ENCODE measurements around the gene CERS5. TPM values are rescaled to one million over a fixed set of nuclear protein-coding genes. Genes with fewer than 3 reads are reported as not detected.

Gene CERS5
- total and polyA plus RNA-seq, 10 of the 15 experiments (the other 5 are each of a cell fraction or from before 2014, with no cell fraction given), result 6.8 to 50.1 (median 31.8) TPM

DNA sequence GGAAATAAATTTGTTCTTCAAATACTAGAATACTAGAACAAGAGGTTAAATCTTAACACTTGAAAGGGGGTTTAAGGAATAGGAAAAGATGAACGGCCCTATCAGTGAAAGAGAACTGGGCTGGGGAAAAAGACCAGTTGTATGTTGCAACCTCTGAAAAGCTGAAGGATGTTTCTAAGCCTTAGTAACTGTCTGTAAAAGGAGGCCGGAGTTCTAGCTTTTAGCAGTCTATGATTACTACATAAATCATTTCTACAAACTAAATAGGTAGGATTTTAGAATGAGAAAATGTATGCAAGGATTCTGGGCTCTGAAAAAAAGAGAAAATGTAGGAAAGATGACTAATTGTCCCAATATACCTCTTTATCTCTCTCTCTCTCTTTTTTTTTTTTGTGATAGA, 4.9 kb downstream of the CERS5 start:
- WGBS (ENCODE audit: insufficient coverage, insufficient replicate concordance, low lambda C conversion rate, missing lambda C conversion rate), result 94% methylated on average over 2 of the region's 2 CpGs
- FAIRE-seq, result no peak
- TF ChIP-seq, protein P1, sequence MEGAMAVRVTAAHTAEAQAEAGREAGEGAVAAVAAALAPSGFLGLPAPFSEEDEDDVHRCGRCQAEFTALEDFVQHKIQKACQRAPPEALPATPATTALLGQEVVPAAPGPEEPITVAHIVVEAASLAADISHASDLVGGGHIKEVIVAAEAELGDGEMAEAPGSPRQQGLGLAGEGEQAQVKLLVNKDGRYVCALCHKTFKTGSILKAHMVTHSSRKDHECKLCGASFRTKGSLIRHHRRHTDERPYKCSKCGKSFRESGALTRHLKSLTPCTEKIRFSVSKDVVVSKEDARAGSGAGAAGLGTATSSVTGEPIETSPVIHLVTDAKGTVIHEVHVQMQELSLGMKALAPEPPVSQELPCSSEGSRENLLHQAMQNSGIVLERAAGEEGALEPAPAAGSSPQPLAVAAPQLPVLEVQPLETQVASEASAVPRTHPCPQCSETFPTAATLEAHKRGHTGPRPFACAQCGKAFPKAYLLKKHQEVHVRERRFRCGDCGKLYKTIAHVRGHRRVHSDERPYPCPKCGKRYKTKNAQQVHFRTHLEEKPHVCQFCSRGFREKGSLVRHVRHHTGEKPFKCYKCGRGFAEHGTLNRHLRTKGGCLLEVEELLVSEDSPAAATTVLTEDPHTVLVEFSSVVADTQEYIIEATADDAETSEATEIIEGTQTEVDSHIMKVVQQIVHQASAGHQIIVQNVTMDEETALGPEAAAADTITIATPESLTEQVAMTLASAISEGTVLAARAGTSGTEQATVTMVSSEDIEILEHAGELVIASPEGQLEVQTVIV (IDR thresholded peaks at IDR 0.05; ENCODE audit: borderline replicate concordance, partially characterized antibody), result no peak
- TF ChIP-seq PBX3 (IDR thresholded peaks at IDR 0.05; ENCODE audit: insufficient replicate concordance, low read depth, low read length), result no peak
- TF ChIP-seq, protein P2, sequence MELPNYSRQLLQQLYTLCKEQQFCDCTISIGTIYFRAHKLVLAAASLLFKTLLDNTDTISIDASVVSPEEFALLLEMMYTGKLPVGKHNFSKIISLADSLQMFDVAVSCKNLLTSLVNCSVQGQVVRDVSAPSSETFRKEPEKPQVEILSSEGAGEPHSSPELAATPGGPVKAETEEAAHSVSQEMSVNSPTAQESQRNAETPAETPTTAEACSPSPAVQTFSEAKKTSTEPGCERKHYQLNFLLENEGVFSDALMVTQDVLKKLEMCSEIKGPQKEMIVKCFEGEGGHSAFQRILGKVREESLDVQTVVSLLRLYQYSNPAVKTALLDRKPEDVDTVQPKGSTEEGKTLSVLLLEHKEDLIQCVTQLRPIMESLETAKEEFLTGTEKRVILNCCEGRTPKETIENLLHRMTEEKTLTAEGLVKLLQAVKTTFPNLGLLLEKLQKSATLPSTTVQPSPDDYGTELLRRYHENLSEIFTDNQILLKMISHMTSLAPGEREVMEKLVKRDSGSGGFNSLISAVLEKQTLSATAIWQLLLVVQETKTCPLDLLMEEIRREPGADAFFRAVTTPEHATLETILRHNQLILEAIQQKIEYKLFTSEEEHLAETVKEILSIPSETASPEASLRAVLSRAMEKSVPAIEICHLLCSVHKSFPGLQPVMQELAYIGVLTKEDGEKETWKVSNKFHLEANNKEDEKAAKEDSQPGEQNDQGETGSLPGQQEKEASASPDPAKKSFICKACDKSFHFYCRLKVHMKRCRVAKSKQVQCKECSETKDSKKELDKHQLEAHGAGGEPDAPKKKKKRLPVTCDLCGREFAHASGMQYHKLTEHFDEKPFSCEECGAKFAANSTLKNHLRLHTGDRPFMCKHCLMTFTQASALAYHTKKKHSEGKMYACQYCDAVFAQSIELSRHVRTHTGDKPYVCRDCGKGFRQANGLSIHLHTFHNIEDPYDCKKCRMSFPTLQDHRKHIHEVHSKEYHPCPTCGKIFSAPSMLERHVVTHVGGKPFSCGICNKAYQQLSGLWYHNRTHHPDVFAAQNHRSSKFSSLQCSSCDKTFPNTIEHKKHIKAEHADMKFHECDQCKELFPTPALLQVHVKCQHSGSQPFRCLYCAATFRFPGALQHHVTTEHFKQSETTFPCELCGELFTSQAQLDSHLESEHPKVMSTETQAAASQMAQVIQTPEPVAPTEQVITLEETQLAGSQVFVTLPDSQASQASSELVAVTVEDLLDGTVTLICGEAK (IDR thresholded peaks at IDR 0.05; ENCODE audit: borderline replicate concordance), result no peak
- TF ChIP-seq SMC3 (IDR thresholded peaks at IDR 0.05; ENCODE audit: borderline replicate concordance, low read length), result no peak
- no peak for TF ChIP-seq PKNOX1 (IDR thresholded peaks at IDR 0.05)
- TF ChIP-seq NFIC (IDR thresholded peaks at IDR 0.05; ENCODE audit: low read depth, low read length), result no peak
- TF ChIP-seq EP300 (IDR thresholded peaks at IDR 0.05; ENCODE audit: borderline replicate concordance in 1 of 2, control insufficient read depth in 1 of 2, low read depth in 2 of 2, low read length in 2 of 2), result no peak
- no peak for TF ChIP-seq GABPA (IDR thresholded peaks at IDR 0.05; ENCODE audit: low read depth)
- no TSS peak for BruUV-seq (replicated peaks)
- H3K9ac ChIP-seq (ENCODE audit: control insufficient read depth, insufficient read depth, low read length), result no peak overlapping the region
- no peaks in the 10 kb centered on the region for H4K20me1 ChIP-seq (ENCODE audit: control insufficient read depth, insufficient read depth)
- no peak overlapping the region for H2AFZ ChIP-seq (ENCODE audit: control insufficient read depth, low read depth, low read length)
- intact Hi-C loops (cut with micrococcal nuclease; ENCODE audit: unreplicated experiment), result loop anchor here (5.0 kb wide), 1 partner anchor 35 kb away; no protein-coding TSS in a partner anchor
- ChIA-PET RAD21 (ENCODE audit: unreplicated experiment) (interaction anchor here (0.6 to 1.4 kb wide), 3 partner anchors 29 to 196 kb away, joined by 3 to 4 read pairs (median 4); no protein-coding TSS in a partner anchor), SMC1A (ENCODE audit: uncharacterized antibody, unreplicated experiment) (interaction anchor here (1.1 to 1.2 kb wide), 2 partner anchors 60 to 62 kb away, joined by 3 read pairs; no protein-coding TSS in a partner anchor), POLR2A (interaction anchor here (0.6 to 2.0 kb wide), 4 partner anchors 12 to 542 kb away, joined by 3 to 6 read pairs (median 4); partner anchors contain the start of gene COX14), CTCF (interaction anchor here (0.6 to 18.0 kb wide), 4 partner anchors 14 to 422 kb away, joined by 4 to 257 read pairs (median 7); partner anchors contain the start of gene COX14)
- ATAC-seq, result no peak
- H3K36me3 ChIP-seq (ENCODE audit: control insufficient read depth in 2 of 2, insufficient read depth in 2 of 2, low read length in 1 of 2), result no peaks in the 10 kb centered on the region
- in situ Hi-C loops (cut with MboI), result no loop called here
- DNase-seq (ENCODE audit: low read depth, low spot score), result no peak
- no peaks in the 10 kb centered on the region for H3K9me3 ChIP-seq (replicated peaks; ENCODE audit: control insufficient read depth, insufficient read depth, low read length)
- no peak overlapping the region for H3K4me2 ChIP-seq (ENCODE audit: control insufficient read depth, insufficient read depth)
- no peaks in the 10 kb centered on the region for H3K27me3 ChIP-seq (replicated peaks in 1 of 2; ENCODE audit: control insufficient read depth in 2 of 2, insufficient read depth in 2 of 2, low read length in 1 of 2)
- H3K4me1 ChIP-seq (ENCODE audit: control insufficient read depth, insufficient read depth, low read length), result no peaks in the 10 kb centered on the region
- H3K79me2 ChIP-seq (ENCODE audit: control insufficient read depth, insufficient read depth, low read length), result peaks cover 44% of the 10 kb centered on the region
- H3K27ac ChIP-seq (ENCODE audit: control insufficient read depth, insufficient read depth), result no peak overlapping the region
- no peak overlapping the region for H3K4me3 ChIP-seq
